Measurements from ENCODE around the gene FSTL5. TPM values are rescaled to one million over a fixed set of nuclear protein-coding genes. Genes with fewer than 3 reads are reported as not detected.

Gene FSTL5
- total RNA-seq, 1 experiment from 2014 or later: 0.55 TPM

GRCh38 chr4:161714931-161715330 lies 448.9 kb downstream of the FSTL5 start (continued):
- TF ChIP-seq ZBTB21 (CRISPR knock-in tag; IDR thresholded peaks at IDR 0.05; ENCODE audit: borderline replicate concordance): no peak
- TF ChIP-seq NFATC4 (CRISPR knock-in tag; IDR thresholded peaks at IDR 0.05): no peak
- TF ChIP-seq USF1 (CRISPR knock-in tag; IDR thresholded peaks at IDR 0.05): no peak
- no peak for TF ChIP-seq PRDM15 (CRISPR knock-in tag; IDR thresholded peaks at IDR 0.05)

- TF ChIP-seq ZBTB21 (CRISPR knock-in tag; IDR thresholded peaks at IDR 0.05; ENCODE audit: borderline replicate concordance) (no peak), AFF4 (CRISPR knock-in tag; IDR thresholded peaks at IDR 0.05; ENCODE audit: borderline replicate concordance) (no peak), GRHL2 (CRISPR knock-in tag; IDR thresholded peaks at IDR 0.05; ENCODE audit: insufficient replicate concordance, severe bottlenecking) (no peak), NFE2L1 (CRISPR knock-in tag; IDR thresholded peaks at IDR 0.05) (no peak), TP53 (CRISPR knock-in tag; IDR thresholded peaks at IDR 0.05) (no peak), PRDM15 (CRISPR knock-in tag; IDR thresholded peaks at IDR 0.05) (no peak), ZNF281 (CRISPR knock-in tag; IDR thresholded peaks at IDR 0.05) (no peak), PRRX2 (CRISPR knock-in tag; IDR thresholded peaks at IDR 0.05) (no peak), NFATC4 (CRISPR knock-in tag; IDR thresholded peaks at IDR 0.05) (no peak), ZNF317 (CRISPR knock-in tag; IDR thresholded peaks at IDR 0.05; ENCODE audit: borderline replicate concordance, low read depth) (no peak), CREM (CRISPR knock-in tag; IDR thresholded peaks at IDR 0.05) (no peak), NFYB (CRISPR knock-in tag; conservative IDR thresholded peaks at IDR 0.05; ENCODE audit: low read depth) (no peak), ZNF396 (CRISPR knock-in tag; IDR thresholded peaks at IDR 0.05; ENCODE audit: borderline replicate concordance) (no peak)
- ATAC-seq: no peak
- POLR2A ChIA-PET: no interaction called here
- H3K4me1 Mint-ChIP-seq: no peaks in the 10 kb centered on the region; the same call in 1 of the 2 replicates
- no peak overlapping the region for H3K27ac Mint-ChIP-seq
- H3K27me3 Mint-ChIP-seq (ENCODE audit: low read depth): no peaks in the 10 kb centered on the region
- CTCF ChIA-PET: no interaction called here
- H3K36me3 Mint-ChIP-seq: no peaks in the 10 kb centered on the region
- H3K4me3 Mint-ChIP-seq: no peak overlapping the region
- DNase-seq (ENCODE audit: low spot score): no peak
- peaks cover 4% of the 10 kb centered on the region; the same call in 1 of the 2 replicates for H3K9me3 Mint-ChIP-seq
These were observed 449.6 kb downstream of the FSTL5 start for GRCh38 chr4:161714022-161714751.
